GM12865 (cell line): Measurements from ENCODE around the gene TNIK.

Source experiments
- DNase-seq: peaks from one replicate; pipeline ENCODE4 v3.0.0; 2010; ENCODE audit warnings: low read depth
- H3K4me3 ChIP-seq: 2 replicates; pipeline ENCODE4 v1.5.1; 2011; ENCODE audit warnings: mild to moderate bottlenecking, low read depth, low read length, control low read depth
- TF ChIP-seq, protein P1 (sequence below): IDR thresholded peaks from 2 replicates; pipeline ENCODE4 v1.5.1; 2011; ENCODE audit warnings: low read length, control low read depth, low read depth, inconsistent platforms; ENCODE audit not compliant: insufficient read depth; ENCODE audit errors: missing control alignments

The TNIK gene

DNA sequence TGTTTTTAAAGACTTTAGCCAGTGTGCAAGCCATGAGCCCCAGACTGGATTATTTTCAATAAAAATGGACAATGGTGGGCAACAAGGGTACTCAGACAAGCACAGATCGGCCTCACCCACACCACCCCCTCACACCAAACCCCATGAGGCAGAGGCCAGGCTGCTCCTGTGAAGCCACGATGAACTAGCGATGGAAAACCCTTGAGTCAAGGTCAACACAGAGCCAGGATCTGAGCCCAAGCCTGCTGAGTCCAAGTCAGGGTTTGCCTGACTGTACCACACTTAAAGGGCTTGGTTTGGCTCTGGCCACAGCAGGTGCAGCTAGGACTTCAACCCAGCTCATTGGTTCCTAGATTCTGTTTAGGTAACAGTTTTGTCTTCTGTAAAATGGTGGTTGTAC lies 302.2 kb downstream of the TNIK start:
- no peak overlapping the region for H3K4me3 ChIP-seq
- TF ChIP-seq, protein P1, sequence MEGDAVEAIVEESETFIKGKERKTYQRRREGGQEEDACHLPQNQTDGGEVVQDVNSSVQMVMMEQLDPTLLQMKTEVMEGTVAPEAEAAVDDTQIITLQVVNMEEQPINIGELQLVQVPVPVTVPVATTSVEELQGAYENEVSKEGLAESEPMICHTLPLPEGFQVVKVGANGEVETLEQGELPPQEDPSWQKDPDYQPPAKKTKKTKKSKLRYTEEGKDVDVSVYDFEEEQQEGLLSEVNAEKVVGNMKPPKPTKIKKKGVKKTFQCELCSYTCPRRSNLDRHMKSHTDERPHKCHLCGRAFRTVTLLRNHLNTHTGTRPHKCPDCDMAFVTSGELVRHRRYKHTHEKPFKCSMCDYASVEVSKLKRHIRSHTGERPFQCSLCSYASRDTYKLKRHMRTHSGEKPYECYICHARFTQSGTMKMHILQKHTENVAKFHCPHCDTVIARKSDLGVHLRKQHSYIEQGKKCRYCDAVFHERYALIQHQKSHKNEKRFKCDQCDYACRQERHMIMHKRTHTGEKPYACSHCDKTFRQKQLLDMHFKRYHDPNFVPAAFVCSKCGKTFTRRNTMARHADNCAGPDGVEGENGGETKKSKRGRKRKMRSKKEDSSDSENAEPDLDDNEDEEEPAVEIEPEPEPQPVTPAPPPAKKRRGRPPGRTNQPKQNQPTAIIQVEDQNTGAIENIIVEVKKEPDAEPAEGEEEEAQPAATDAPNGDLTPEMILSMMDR, result no peak
- no peak for DNase-seq

DNA sequence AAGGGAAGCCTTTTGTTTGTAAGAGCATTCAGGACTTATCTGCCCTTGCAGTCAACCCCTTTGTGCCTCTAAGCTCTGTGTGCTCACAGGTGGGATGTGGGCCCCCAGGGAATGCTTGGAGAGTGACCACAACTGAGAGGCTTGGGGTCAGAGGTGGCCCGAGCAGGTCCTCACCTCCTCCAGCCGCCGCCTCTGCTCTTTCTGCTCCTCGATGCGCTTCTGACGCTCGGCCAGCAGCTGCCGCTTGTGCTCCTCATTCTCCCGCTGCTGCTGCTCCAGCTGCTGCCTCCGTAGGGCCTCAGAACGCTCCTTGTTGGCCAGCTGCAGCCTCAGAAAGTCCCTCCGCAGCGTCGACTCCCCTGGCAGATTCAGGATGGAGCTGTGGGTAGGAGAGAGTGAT lies 302.9 kb downstream of the TNIK start:
- H3K4me3 ChIP-seq, result no peak overlapping the region
- TF ChIP-seq, protein P1, result no peak
- no peak for DNase-seq

DNA sequence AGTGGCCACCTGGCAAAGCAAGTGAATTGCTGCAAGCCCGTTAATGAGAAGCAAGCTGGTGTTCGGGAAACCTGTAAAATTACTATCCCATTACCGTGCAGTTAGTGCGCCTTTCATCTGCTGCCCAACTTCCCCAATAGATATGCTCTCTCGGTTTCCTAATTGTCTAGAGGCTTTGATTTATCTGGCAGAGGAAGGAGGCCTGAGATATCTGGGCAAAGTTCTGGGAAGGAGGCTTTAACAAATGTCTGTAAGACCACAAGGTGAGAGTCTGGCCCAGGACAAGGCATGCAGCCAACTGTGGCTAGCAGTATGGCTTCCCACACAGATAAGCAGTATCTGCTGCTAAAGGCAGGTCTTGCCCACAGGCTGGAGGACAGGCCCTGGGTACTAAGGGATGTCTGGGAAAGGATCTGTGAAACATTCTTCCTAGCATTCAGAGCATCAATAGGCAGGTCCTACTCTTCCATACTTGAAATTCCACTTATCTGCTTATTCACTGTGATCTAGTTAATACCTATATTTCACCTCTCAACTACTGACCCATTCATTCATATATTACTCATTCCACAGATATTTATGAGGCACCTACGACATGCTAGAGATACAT lies 303.7 kb downstream of the TNIK start:
- TF ChIP-seq, protein P1, result no peak
- H3K4me3 ChIP-seq, result no peak overlapping the region
- no peak for DNase-seq

DNA sequence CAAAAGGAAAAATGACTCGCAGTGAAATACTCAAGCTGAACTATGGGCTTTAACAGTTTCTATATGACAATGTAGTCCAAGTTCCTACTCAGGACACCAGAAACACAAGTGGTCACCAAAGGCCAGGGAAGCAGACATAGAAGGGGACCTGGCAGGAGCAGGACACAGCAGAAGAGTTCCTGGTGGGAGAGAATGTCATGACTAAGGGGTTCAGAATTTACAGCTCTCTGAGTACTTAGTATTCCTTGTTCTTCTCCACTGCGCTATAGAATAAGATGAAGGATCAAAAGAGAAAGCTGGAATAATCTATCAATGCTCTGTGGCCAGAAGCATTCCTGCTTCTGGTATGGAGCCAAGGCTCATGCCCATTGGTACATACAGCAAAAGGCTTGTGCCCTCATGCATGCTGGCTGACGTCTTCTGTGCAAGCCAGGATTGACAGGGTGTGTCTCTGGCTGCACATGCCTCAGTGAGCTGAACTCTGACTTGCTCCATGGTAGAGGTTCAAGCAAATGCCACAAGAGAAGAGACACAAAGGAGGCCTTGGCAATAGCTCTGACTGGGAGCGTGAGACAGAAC lies 305.0 kb downstream of the TNIK start:
- TF ChIP-seq, protein P1, result no peak

DNA sequence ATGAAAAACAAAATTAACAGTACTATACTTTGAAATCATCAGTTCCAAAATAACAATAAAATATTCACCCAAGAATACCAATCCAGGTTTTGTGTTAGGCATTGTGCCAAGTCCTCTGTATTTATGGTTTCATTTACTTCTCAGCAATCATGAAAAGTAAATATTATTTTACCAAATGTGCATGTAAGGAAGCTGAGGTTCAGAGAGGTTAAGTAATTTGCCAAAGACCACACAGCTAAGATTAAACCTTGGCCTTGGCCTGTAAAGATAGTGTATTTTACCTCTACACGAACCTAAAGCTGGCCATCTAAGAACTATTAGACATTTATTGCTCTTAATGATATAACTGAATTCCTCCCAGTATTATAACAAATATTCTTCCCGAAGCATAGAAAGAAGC lies 309.3 kb downstream of the TNIK start:
- H3K4me3 ChIP-seq, result no peak overlapping the region
- TF ChIP-seq, protein P1, result no peak
- no peak for DNase-seq

More for the DNA sequence above, 305.0 kb downstream of the TNIK start:
- DNase-seq, result no peak
- H3K4me3 ChIP-seq, result no peak overlapping the region

DNA sequence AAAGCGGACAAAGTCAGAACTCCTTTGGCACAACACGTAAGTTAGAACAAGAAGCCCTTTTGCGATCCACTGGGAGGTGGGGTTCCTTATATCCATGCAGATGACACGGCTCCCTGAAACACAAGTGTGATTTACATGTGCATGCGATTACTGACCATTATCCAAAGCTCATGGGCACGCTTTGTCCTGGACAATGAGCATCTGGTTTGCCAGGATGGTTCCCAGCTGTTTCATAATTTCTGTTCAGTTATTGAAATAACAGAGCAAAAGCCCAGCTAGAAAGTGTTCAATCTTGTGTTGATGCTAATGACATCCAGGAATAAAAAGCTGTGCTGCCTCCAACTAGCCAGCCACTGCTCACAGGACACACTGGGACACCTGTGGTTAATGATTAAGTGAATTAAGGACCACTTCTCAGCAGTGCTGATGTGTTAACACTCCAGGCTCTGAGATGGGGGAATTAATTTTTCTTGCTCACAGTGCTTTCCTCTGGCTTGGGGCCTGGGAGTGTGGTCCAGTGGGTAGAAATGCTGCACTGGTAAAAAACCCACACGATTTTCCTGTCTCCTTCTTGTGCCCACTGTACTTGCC lies 310.6 kb downstream of the TNIK start:
- DNase-seq, result no peak

More for the DNA sequence above, 310.6 kb downstream of the TNIK start:
- TF ChIP-seq, protein P1, result no peak
- no peak overlapping the region for H3K4me3 ChIP-seq
